Esophagus muscularis mucosa (tissue), 4 donors: ENCODE data around the gene EMP2. TPM values are rescaled to one million over a fixed set of nuclear protein-coding genes. Genes with fewer than 3 reads are reported as not detected.

Experiments
- DNase-seq: peaks from one replicate; pipeline ENCODE4 v3.0.0-alpha.2; 2017; ENCODE audit errors: extremely low spot score
- H3K27ac ChIP-seq, 4 donors: fragments of 200-600 bp; sonication (generic); replicated peaks in 1 of 4; 1 replicate in 3 of 4; 2 replicates in 1 of 4; pipeline ENCODE4 v1.5.1; 2016 to 2019; ENCODE audit warnings: mild to moderate bottlenecking in 1 of 4
- H3K27me3 ChIP-seq, 4 donors: fragments of 200-600 bp; sonication (generic); one replicate each; pipeline versions ENCODE4 v1.5.1 to v1.6.0; 2016 to 2019
- H3K36me3 ChIP-seq, 4 donors: fragments of 200-600 bp; sonication (generic); one replicate each; pipeline ENCODE4 v1.5.1; 2016 to 2019
- H3K4me1 ChIP-seq, 4 donors: fragments of 200-600 bp; sonication (generic); one replicate each; pipeline ENCODE4 v1.5.1; 2016 to 2019
- H3K4me3 ChIP-seq, 4 donors: fragments of 200-600 bp; sonication (generic); 1 replicate in 2 of 4; 2 replicates in 2 of 4; pipeline ENCODE4 v1.5.1; 2016 to 2019; ENCODE audit warnings: mild to moderate bottlenecking in 4 of 4, moderate library complexity in 1 of 4
- H3K9me3 ChIP-seq, 4 donors: fragments of 200-600 bp; sonication (generic); 1 replicate in 3 of 4; 2 replicates in 1 of 4; pipeline ENCODE4 v1.5.1; 2016 to 2019
- CTCF ChIP-seq, 3 experiments: fragments of 200-600 bp in 2 of 3; fragments of 450-650 bp in 1 of 3; sonication (generic) in 2 of 3; IDR thresholded peaks; one replicate each; pipeline ENCODE4 v1.5.1; 2017 to 2019; ENCODE audit warnings: antibody characterized with exemption in 3 of 3, mild to moderate bottlenecking in 2 of 3, moderate library complexity in 1 of 3
- EP300 ChIP-seq: sonication (generic); formaldehyde crosslinking; IDR thresholded peaks from one replicate; pipeline ENCODE4 v1.6.1; 2017; ENCODE audit warnings: antibody characterized with exemption
- POLR2A ChIP-seq: fragments of 450-650 bp; IDR thresholded peaks from one replicate; pipeline ENCODE4 v1.6.1; 2017; ENCODE audit warnings: antibody characterized with exemption, moderate library complexity, mild to moderate bottlenecking, low read depth
- POLR2AphosphoS5 ChIP-seq, 2 donors: sonication (generic); formaldehyde crosslinking; IDR thresholded peaks; one replicate each; pipeline ENCODE4 v1.6.1; 2017; ENCODE audit warnings: antibody characterized with exemption in 2 of 2
- WGBS: methylation state at CpG from one replicate; pipeline ENCODE4 v1.1.5; 2018; 5-methylcytosine and 5-hydroxymethylcytosine counted together
- intact Hi-C: fragments of 100-400 bp; cut with DNase I; formaldehyde crosslinking; loops from one replicate; pipeline ENCODE4 v1.15.1; 2023
- total RNA-seq, 4 donors: library from RNA; depleted of rRNA; stranded (reverse); fragments of >200 nt; gene quantifications; one replicate each; pipeline versions ENCODE4 v1.1.0 to v1.2.1, GENCODE V29; 2016

Gene EMP2
- total RNA-seq, 4 donors from 2014 or later = 44.1 to 87.1 (median 57.3) TPM

GRCh38 chr16:10616419-10616755 is 36.0 kb upstream of the EMP2 start:
- Histone ChIP-seq H3K4me1 (peaks cover 22 to 36% (median 25%) of the 10 kb centered on the region in 4 donors), H3K9me3 (no peaks in the 10 kb centered on the region), H3K36me3 (no peaks in the 10 kb centered on the region), H3K4me3 (no peak overlapping the region), H3K27me3 (peaks cover 0 to 26% (median 0%) of the 10 kb centered on the region in 4 donors), H3K27ac (peak overlapping the region in 2 of 4 donors; percentile 3 to 42)
- WGBS = 75% methylated on average over 6 of the region's 6 CpGs
- no peak for TF ChIP-seq POLR2A
- TF ChIP-seq CTCF (IDR thresholded peaks at IDR 0.05) = no peak
- no peak for TF ChIP-seq POLR2AphosphoS5 (IDR thresholded peaks at IDR 0.05)
- no peak for TF ChIP-seq EP300
- no peak for DNase-seq
- intact Hi-C loops = no loop called here

GRCh38 chr16:10614685-10615084 is 34.3 kb upstream of the EMP2 start:
- intact Hi-C loops = no loop called here
- no peaks in the 10 kb centered on the region for H3K36me3 ChIP-seq

GRCh38 chr16:10613785-10614485 is 33.5 kb upstream of the EMP2 start:
- Histone ChIP-seq H3K27me3 (peaks cover 0 to 9% (median 0%) of the 10 kb centered on the region in 4 donors), H3K27ac (no peak overlapping the region), H3K4me3 (no peak overlapping the region), H3K9me3 (no peaks in the 10 kb centered on the region), H3K4me1 (peaks cover 18 to 31% (median 22%) of the 10 kb centered on the region in 4 donors), H3K36me3 (no peaks in the 10 kb centered on the region)
- TF ChIP-seq POLR2A (no peak), EP300 (no peak), CTCF (IDR thresholded peaks at IDR 0.05) (no peak), POLR2AphosphoS5 (IDR thresholded peaks at IDR 0.05) (no peak)
- intact Hi-C loops = no loop called here
- no peak for DNase-seq
- 71% methylated on average over 6 of the region's 6 CpGs for WGBS

More at GRCh38 chr16:10614685-10615084, 34.3 kb upstream of the EMP2 start:
- DNase-seq = no peak
- H3K4me1 ChIP-seq = peaks cover 23 to 33% (median 25%) of the 10 kb centered on the region in 4 donors
- no peak for TF ChIP-seq EP300
- TF ChIP-seq POLR2AphosphoS5 (IDR thresholded peaks at IDR 0.05) = no peak
- TF ChIP-seq POLR2A = no peak
- no peak for TF ChIP-seq CTCF (IDR thresholded peaks at IDR 0.05)
- no peaks in the 10 kb centered on the region for H3K9me3 ChIP-seq
- H3K4me3 ChIP-seq = no peak overlapping the region
- H3K27ac ChIP-seq = no peak overlapping the region
- H3K27me3 ChIP-seq = peaks cover 0 to 17% (median 0%) of the 10 kb centered on the region in 4 donors

GRCh38 chr16:10612649-10613179 is 32.3 kb upstream of the EMP2 start:
- WGBS = 40% methylated on average over 6 of the region's 6 CpGs
- intact Hi-C loops = no loop called here
- no peaks in the 10 kb centered on the region for H3K9me3 ChIP-seq
- H3K36me3 ChIP-seq = no peaks in the 10 kb centered on the region
- peaks cover 0 to 5% (median 0%) of the 10 kb centered on the region in 4 donors for H3K27me3 ChIP-seq
- no peak for TF ChIP-seq EP300
- no peak for TF ChIP-seq POLR2AphosphoS5 (IDR thresholded peaks at IDR 0.05)
- TF ChIP-seq CTCF (IDR thresholded peaks at IDR 0.05) = no peak
- TF ChIP-seq POLR2A = no peak
- peaks cover 13 to 25% (median 20%) of the 10 kb centered on the region in 4 donors for H3K4me1 ChIP-seq
- H3K27ac ChIP-seq = no peak overlapping the region
- no peak overlapping the region for H3K4me3 ChIP-seq
- no peak for DNase-seq
